ENCODE data around the gene PRTN3.
"Not testable (repeated sequence)": the region's sequence is repeated elsewhere in the genome, so short reads cannot be mapped to it uniquely, and the experiment has no call there.

The PRTN3 gene

GRCh38 chr19:815775-816499 is 24.9 kb upstream of the PRTN3 start:
- DNase-seq (ENCODE audit: low read depth) = no peak

DNA sequence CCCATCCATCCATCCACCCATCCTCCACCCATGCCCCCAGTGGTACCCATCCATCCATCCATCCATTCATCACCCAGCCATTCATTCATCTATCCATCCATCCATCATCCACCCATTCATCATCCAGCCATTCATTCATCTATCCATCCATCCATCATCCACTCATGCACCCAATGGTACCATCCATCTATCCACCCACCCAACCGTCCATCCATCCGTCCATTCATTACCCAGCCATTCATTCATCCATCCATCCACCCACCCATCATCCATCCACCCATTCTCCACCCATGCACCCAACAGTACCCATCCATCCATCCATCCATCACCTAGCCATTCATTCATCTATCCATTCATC is 24.3 kb upstream of the PRTN3 start:
- no peak for DNase-seq (ENCODE audit: low read depth)

DNA sequence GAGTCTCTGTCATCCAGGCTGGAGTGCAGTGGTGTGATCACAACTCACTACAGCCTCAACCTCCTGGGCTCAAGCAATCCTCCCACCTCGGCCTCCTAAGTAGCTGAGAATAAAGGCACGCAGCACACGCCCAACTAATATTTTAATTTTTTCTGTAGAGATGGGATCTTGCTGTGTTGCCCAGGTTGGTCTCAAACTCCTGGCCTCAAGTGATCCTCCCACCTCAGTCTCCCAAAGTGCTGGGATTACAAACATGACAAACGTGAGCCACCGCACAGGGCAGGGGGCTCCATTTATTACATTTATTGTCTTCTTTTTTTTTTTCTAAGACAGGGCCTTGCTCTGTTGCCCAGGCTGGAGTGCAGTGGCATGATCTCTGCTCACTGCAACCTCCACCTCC is 20.6 kb upstream of the PRTN3 start:
- DNase-seq (ENCODE audit: low read depth) = not testable (repeated sequence)

DNA sequence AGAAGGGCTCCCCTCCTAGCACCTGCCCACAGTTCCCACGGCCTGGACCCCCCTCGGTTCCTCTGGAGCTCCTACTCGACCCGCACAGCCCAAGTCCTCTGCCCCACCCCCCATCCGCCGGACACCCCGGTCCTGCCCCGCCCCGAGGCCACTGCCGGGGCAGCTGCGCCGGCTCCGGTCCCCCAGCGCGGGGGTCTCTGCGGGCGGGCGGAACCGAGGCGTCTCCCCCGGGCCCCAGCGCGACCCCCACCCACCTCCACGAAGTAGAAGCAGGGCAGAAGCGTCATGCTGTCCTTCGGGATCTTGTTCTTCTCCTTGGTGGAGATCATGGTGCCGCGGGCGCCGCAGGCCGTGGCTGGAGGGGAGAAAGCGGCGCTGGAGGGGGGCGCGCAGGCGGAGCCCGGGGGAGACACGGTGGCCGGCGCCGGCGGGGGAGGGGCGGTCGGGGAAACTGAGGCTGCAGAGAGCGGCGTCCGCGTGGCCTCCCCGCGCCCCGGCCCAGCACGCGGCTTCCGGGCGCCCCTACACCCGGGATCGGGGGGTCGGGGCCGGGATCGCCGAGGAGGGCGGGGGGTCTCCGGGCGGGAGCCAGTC is 19.5 kb upstream of the PRTN3 start:
- DNase-seq (ENCODE audit: low read depth) = no peak

- DNase-seq (ENCODE audit: low read depth) = no peak
These were observed 18.8 kb upstream of the PRTN3 start, which contains the start of gene PLPPR3 for GRCh38 chr19:821825-822503. TSS of gene PLPPR3 (minus strand) at chr19:821955. CDS start at chr19:821559, 396 bp downstream.

DNA sequence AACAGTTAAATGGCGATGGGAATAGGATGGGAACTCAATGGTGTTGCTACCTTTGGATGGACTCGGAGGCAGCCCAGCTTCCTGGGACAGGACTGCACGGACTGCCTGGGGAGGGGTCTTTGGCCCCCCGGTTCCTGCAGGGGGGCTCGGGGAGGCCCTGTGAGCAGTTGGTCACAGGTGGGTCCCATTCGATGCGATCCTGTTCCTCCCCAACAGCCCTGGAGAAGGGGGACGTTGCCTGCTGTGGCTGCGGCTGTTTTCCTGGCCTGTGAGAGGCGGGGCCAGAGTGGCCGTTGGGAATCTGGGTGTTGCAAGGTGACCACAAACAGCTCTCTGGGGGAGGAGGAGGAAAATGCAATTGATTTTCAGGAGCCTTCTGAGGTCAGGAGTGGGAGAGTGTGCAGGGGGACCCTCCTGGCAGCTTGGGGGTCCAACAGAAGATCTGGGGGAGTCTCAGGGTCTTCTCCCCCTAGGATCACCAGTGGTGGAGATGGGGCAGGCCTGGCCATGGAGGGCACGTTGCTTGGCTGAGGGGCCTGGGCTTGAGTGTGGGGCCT is 17.2 kb upstream of the PRTN3 start:
- DNase-seq (ENCODE audit: low read depth) = no peak

DNA sequence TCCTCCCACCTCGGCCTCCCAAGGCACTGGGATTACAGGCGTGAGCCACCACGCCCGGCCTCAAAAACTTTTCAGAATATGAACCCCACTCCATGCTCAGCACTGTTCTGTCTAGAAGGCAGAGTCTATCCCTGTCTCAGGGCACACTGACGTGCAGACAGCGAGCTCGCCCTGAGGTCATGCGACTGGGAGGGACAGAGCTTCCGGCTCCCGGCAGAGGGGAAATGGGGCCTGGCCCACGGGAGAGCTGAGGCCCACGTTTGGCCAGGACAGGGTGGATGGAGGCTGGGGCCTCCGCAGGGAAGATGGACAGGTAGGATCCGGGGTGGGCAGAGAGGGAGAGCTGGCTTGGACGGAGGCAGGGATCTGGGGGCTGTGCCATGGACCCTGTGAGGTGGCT is 15.9 kb upstream of the PRTN3 start:
- DNase-seq (ENCODE audit: low read depth) = no peak

- no peak for DNase-seq (ENCODE audit: low read depth)
These were observed 14.7 kb upstream of the PRTN3 start for GRCh38 chr19:825897-826644.

- DNase-seq (ENCODE audit: low read depth) = no peak
These were observed 13.5 kb upstream of the PRTN3 start for GRCh38 chr19:827314-827709.

GRCh38 chr19:827710-828321 is 13.0 kb upstream of the PRTN3 start, which contains the start of gene AZU1:
TSS of gene AZU1 (plus strand) at chr19:827837. CDS start at chr19:827847, 10 bp downstream.
- no peak for DNase-seq (ENCODE audit: low read depth)

DNA sequence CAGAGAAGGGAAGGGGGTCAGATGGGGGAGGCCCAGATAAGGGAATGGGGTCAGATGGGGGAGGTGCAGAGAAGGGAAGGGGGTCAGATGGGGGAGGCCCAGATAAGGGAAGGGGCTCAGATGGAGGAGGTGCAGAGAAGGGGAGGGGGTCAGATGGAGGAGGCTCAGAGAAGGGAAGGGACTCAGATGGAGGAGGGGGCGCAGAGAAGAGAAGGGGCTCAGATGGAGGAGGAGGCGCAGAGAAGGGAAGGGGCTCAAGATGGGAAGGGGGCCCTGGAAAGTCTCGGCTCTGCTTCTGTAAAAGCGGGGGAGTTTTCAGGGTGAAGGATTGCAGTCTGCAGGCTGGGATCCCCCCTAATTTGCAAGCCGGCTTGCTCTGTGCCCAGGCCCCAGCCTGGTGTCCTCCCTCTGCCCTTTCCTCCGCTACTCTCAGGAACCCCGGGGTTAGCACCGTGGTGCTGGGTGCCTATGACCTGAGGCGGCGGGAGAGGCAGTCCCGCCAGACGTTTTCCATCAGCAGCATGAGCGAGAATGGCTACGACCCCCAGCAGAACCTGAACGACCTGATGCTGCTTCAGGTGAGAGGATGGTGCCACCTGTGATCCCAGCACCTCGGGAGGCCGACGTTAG is 11.6 kb upstream of the PRTN3 start:
- DNase-seq (ENCODE audit: low read depth) = no peak

DNA sequence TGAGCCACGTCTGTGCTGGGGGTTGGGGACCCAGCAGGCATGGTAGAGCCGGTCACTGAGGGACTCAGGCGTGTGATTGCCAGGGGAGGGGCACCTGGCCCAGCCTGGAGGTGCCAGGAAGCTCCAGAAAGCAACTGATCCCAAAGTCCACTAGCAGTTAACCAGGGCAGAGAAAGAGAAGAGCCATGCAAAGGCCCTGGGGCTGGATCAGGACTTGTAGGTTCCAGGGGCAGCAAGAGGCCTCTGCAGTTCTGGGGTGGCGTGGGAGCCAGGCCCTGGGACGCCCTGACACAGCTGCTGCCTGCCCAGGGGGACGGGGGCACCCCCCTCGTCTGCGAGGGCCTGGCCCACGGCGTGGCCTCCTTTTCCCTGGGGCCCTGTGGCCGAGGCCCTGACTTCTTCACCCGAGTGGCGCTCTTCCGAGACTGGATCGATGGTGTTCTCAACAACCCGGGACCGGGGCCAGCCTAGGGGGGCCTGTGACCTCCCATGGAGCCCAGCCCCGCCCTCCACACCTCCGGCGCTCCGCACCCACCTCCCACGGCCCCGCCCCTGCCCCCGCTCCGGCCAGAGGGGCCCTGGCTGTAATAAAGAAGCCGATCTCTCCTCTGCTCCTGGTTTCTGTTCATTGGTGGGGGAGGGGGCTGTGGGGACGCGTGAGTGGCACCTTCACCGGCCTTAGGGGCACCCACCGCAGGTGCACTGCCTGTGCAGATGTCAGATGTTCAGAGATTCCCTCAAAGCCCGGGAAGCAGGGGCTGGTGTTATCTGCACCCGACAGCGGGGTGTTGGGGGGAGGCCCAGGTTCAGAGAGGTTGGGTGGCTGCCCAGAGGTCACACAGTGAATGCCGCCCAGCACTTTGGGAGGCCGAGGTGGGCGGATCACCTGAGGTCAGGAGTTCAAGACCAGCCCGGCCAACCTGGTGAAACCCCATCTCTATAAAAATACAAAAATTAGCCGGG is 9.1 kb upstream of the PRTN3 start:
- DNase-seq (ENCODE audit: low read depth) = no peak

GRCh38 chr19:834216-834615 is 6.6 kb upstream of the PRTN3 start:
- no peak for DNase-seq (ENCODE audit: low read depth)

DNA sequence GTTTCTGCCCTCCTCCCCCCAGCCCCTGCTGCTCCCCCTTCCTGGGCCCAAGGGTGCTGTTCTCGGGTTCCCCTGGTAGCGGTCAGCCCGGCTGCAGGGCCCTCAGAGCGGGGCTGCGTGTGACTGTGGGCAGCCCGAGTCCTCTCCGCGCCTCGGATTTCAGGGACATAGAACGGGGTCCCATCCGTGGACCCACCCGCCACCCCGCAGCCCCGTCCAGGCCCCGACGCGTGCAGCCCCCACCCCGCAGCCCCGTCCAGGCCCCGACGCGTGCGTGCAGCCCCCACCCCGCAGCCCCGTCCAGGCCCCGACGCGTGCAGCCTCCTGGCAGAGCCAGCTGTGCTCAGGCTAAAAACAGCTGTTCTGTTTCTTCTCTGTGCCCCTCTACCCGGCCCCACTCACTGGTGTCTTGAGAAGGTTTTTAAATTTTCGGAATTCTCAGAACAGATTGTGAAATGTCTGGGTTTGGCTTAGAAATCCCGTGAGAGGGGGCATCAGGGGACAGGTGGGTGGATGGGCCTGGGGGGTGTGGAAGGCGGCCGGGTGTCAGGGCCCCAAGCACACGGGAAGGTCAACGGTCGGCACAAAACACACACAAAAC is 5.5 kb upstream of the PRTN3 start:
- DNase-seq (ENCODE audit: low read depth) = no peak

DNA sequence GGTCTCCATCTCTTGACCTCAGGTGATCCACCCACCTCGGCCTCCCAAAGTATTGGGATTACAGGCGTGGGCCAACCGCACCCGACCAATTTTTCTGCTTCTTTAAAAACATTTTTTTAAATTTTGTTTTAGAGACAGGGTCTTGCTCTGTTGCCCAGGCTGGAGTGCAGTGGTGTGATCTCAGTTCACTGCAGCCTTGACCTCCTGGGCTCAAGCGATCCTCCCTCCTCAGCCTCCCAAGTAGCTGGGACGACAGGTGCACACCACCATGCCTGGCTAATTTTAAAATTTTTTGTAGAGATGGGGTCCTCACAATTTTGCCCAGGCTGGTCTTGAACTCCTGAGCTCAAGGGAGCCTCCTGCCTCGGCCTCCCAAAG is 2.0 kb downstream of the PRTN3 start:
- not testable (repeated sequence) for DNase-seq (ENCODE audit: low read depth)

GRCh38 chr19:843180-843835 is 2.5 kb downstream of the PRTN3 start:
- no peak for DNase-seq (ENCODE audit: low read depth)

GRCh38 chr19:843836-844545 is 3.2 kb downstream of the PRTN3 start:
- DNase-seq (ENCODE audit: low read depth) = no peak

GRCh38 chr19:844546-844971 is 3.8 kb downstream of the PRTN3 start:
- DNase-seq (ENCODE audit: low read depth) = no peak

All from activated T-helper 1 cell treated with Interleukin-2 at 50 U/mL for 16 hours (primary cell).